HG02981 (cell line): Measurements from ENCODE around the gene NPLOC4.

Experiments used
- ATAC-seq: cut with Tn5 transposase; IDR thresholded peaks from one replicate; pipeline ENCODE4 v1.9.1; 2021; ENCODE audit warnings: mild to moderate bottlenecking, moderate library complexity; ENCODE audit not compliant: unreplicated experiment

The NPLOC4 gene

DNA sequence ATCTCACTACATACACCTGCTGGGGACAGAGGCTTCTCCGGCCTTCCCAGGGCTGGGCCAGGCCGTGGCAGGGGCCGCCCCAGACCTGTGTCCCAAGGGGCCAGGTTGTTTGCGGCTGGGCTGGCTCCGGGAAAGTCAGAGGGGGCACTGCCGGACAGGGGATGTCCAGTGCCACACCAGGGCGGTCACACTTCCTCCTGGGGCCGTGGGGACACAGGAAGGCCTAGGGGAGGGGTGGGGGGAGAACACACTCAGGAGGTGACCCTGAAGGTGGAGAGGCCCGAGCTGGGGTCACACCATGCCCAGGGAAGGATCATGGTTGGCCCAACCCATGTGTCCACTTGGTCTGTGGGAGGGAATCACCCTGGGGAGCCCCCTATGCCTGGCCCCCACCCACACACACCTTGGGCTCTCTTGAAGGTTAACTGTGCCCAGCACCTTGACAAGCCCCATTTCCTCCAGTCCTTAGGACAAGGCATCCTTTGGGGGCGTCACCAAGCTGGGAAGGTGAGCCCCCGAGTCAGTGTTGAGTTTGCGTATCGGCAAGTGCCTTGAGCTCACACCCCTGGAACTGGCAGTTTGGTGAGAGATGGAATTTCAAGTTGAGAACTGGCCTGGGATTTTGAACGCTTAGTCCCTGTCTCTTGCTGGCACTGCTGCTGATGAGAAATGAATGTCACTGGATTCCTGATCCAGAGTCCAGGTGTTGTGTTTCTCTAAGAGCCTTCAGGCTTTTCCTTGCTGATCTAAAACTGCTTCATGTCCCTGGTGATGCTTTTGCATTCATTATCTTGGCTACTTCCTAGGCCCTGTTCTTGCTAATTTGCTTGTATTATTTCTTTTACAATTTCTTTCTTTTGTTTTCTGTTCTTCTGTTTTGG lies 116.7 kb downstream of the NPLOC4 start:
- ATAC-seq, result no peak

DNA sequence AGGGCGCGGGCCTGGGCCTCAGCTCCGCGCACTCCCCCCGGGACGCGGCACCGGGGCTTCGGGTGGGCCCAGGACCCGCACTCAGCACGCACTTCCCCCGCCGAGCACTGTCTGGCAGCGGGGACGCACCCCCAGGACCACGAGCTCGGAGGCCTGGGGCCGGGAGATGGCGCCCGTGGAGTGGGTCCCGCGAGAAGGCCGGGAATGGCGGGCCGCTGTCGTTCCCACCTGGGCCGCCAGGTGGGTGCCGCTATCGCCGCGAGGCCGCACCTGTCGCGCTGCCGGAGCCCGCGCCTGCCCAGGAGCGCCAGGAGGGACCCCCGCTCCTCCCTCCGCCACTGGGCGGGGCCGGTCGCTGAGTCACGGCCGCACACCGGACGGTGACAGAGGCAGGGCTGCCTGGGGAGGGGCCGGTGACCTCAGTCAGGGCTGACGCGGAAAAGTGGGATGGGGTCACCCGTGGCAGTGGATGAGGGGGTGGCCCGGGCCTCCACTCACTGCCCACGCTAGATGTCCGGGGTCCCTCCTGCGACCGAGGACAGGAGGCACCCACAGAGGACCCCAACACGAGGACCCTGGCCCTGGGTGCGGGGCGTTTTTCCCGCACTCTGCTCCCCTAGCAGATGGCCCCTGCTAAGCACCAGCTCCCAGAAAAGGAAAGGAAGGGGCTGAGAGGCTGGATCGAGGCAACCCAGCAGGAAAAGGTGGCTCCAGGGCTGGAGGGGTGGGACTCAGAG lies 117.5 kb downstream of the NPLOC4 start:
- no peak for ATAC-seq

DNA sequence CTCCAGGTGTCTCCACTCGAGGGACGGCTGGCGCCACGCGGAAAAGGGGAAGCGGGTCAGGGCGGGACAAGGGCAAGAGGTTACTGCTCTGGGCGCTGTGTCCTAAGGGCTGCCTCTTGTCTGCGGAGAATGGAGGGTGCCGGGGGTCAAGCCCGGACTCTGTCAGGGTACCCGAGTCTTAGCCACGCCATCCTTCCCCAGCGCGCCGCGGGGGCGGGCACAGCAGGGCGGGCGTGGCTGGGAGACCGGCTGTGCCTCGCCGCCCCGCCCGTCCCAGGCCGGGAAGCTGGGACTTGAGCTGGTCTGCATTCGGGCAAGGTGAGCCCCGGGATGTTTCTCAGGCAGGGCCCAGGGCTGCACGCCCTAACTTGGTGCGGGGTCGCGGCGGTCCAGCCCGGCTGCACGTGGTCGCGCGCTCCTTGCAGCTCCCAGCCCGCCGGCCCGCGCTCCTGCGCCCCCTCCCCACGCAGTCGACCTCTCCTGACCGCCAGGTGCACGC lies 118.1 kb downstream of the NPLOC4 start:
- ATAC-seq, result no peak

GRCh38 chr17:81518113-81518784 lies 118.7 kb downstream of the NPLOC4 start:
- no peak for ATAC-seq

DNA sequence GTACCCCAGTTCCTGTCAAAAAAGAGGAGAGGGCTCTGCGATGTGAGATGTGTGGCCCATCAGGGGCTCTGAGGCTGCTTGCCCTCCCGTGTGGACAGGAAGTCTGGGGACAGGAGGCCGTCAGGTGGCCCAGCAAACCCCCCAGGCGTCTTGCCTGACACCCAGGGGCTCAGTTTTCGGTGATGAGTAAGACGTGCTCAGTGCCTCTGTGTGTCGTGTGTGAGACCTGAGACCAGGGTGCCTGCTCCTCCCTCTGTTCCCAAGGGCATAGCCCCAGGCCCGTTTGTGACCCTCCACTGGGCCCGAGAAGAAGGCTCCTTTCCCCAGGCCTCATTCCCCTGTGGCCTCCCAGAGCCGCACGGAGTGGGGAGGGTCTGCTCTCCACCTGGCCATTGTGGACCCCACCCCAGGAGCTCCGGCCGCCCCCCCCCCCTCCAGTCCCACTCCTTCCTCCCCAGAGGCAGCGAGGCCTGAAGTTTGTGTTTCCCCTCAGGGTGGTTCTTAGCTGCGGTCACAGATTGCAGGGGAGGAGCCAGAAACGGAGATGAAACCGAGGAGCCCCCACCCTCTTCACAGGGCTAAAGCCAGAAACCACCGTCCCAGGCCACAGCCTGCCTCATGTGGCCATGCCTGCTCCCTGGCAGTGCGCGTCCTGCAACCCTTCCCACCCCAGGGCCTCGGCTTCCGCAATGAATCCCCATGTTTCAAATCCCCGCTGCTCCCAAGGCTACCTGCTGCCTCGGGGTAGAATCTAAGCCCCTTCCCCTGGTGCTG lies 119.4 kb downstream of the NPLOC4 start:
- peak; percentile 34 for ATAC-seq

DNA sequence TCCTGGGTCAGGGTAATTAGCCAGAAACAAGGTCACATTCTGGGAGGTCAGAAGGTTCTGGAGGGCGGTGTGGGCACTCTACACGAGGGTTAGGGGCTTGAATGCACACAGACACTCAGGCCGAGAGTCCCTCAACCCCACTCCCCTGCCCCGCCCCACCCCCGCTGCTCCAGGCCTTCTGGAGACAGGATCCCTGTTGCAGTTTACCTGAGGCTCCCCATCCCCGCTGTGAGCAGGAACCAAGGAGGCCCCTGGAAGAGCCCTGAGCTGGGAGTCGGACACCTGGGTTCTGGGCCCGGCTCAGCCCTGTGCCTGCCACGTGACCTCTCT lies 119.9 kb downstream of the NPLOC4 start:
- no peak for ATAC-seq

GRCh38 chr17:81516439-81516838 lies 120.5 kb downstream of the NPLOC4 start:
- ATAC-seq, result no peak

DNA sequence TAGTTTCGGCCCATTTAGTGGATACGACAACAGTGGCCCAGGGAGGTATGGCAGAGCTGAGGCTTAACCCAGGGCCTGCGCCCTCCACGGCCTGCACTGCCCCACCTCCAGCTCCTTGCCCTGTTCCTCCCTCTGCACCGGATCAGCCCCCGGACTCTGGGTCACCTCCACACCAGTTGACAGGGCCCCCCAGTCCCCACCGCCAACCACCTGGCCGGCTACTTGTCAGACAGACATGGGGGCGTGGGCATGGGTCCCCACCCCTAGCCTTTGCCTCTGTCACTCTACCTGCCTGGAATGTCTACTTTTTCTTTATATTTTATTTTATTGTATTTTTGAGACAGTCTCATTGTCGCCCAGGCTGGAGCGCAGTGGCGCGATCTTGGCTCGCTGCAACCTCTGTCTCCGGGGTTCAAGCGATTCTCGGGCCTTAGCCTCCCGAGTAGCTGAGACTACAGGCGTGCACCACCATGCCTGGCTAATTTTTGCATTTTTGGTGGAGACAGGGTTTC lies 121.3 kb downstream of the NPLOC4 start:
- no peak for ATAC-seq

- peak; percentile 18 for ATAC-seq
These were observed 122.0 kb downstream of the NPLOC4 start for GRCh38 chr17:81514739-81515529.

DNA sequence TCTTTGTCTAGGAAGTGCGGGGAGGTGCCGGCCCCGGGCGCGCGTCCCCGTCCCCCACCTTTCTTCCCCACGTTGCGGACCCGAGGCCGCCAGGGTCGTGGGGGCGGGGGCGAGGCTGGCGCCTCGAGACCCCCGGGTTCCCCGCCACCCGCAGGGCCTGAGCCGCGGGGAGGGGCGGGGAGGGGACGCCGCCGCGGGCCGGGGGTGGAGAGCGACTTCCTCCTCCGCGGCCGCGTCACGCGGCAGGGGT lies 122.5 kb downstream of the NPLOC4 start:
- ATAC-seq, result no peak

- no peak for ATAC-seq
These were observed 123.0 kb downstream of the NPLOC4 start for GRCh38 chr17:81513753-81514488.

DNA sequence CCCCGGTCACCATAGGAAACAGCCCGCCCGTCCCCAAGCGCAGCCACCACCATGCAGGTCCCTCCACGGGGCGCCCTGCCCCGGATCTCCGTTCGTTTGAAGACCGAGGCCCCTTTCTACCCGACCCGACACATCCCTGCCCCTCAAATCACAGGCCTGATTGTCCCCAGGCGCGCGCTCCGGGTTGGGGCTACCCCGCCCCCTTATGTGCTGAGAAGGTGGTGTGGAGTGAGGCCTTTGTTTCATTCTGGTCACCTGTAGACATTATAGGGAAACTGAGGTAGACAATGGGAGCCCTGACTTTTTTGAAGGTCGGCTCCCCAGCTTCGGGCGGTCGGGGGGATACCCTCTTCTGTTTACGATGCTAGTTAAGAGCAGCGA lies 123.5 kb downstream of the NPLOC4 start:
- peak; percentile 2 for ATAC-seq

DNA sequence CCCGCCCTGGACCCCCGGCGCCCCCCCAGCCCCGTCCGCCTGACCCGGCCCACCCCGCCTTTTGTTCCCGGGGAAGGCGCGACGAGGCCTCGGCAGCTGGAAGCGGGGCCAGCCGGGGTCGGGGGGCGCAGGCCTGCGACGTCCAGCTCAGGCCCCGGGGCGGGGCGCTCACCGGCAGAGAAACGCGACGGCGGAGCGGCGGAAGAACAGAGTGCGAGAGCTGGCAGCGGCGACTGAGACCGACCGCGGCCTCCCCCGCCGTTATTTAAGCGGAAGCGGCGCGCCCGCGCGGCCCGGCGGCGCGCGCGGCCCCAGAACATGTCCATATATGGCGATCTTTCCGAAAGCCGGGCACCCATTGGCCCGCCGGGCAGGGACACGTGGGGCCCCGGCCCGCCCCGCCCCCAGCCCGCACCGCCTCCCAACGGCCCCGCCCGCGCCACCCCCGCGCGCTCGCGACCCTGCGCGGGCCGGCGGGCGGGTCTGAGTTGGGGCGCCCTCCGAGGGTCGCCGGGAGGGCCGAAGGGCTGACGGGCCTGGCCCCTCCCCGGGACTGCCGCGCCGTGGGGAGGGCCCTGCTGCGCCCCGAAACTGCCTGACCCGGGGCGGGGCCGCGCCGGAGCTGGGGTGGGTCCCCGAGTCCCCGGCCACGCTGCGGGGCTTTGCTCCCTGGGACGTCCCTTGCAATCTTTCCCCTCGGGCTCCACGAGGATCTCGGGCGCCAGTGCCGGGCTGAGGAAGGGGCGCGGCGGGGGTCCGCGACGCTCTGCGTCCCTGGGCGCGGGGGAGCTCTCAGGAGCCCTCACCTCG lies 124.1 kb downstream of the NPLOC4 start, which contains the start of gene ACTG1:
Gene ACTG1, minus strand, starts transcription at position 238 of the 810 bp plus-strand sequence. CDS start 445 bp downstream, outside the sequence.
- ATAC-seq, result peak; percentile 43

DNA sequence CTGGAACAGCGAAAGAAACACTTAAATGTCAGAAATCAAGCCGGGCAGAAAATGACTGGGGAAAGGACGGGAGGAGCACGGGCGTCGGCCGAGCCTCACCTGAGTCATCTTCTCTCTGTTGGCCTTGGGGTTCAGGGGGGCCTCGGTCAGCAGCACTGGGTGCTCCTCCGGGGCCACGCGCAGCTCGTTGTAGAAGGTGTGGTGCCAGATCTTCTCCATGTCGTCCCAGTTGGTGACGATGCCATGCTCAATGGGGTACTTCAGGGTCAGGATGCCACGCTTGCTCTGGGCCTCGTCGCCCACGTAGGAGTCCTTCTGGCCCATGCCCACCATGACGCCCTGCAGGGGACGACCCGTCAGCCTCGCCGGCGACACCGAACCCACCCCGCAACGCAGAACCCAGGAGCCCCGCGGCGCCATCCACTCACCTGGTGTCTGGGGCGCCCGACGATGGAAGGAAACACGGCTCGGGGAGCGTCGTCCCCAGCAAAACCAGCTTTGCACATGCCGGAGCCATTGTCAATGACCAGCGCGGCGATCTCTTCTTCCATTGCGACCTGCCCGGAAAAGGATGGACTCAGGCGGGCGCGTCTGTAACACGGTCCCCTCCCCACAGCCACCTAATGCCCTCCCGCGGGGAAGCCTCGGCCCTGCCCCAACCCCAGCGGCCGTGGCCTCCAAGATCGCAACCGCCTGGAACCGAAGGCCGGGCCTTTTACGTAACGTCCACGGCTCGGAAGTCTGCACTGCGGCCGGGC lies 124.9 kb downstream of the NPLOC4 start:
- ATAC-seq, result peak; percentile 0

- no peak for ATAC-seq
These were observed 125.4 kb downstream of the NPLOC4 start for GRCh38 chr17:81511554-81511803.

- ATAC-seq, result no peak
These were observed 125.9 kb downstream of the NPLOC4 start for GRCh38 chr17:81510785-81511553.
